ENCODE results near the gene ZNF491.
"Not testable (repeated sequence)": the region's sequence is repeated elsewhere in the genome, so short reads cannot be mapped to it uniquely, and the experiment has no call there.

ZNF491 gene

GRCh38 chr19:11797491-11797890 lies 832 bp upstream of the ZNF491 start:
- peak; percentile 91 for DNase-seq (ENCODE audit: insufficient read length, low spot score)
- FAIRE-seq, result peak; percentile 89

DNA sequence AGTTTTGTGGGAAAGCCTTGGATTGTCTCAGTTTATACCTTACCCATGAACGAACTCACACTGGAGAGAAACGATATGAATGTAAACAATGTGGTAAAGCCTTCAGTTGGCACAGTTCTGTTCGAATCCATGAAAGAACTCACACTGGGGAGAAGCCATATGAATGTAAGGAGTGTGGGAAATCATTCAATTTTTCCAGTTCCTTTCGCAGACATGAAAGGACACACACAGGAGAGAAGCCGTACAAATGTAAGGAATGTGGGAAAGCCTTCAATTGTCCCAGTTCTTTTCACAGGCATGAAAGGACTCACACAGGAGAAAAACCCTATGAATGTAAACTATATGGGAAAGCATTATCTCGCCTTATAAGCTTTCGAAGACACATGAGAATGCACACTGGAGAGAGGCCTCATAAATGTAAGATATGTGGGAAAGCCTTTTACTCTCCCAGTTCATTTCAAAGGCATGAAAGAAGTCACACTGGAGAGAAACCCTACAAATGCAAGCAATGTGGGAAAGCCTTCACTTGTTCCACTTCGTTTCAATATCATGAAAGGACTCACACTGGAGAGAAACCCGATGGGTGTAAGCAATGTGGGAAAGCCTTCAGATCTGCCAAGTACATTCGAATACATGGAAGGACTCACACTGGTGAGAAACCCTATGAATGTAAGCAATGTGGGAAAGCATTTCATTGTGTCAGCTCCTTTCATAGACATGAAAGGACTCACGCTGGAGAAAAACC lies 8.2 kb downstream of the ZNF491 start:
- no peak for FAIRE-seq
- no peak for DNase-seq (ENCODE audit: insufficient read length, low spot score)

DNA sequence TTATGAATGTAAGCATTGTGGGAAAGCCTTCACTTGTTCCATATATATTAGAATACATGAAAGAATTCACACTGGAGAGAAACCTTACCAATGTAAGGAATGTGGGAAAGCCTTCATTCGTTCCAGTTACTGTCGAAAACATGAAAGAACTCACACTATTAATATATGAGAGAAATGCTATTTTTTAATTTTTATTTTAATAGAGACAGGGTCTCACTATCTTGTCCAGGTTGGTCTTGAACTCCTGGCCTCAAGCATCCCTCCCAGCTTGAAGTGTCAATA lies 8.7 kb downstream of the ZNF491 start:
- FAIRE-seq, result no peak

DNA sequence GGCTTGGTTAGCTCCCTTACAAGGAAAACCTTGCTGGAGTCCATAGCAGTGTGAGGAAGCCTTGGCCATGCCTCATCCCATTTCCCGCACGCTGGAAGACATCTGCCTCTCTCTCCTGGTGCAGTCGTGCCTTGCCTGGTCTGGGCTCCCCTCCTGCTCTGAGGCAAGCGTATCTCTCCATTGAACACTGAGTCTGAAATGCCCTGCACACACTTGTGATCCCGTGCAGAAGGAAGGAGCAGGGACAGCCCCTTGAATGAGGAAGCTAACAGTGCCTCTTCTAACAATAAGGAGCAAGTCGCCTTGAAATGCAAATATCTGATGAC lies 15.3 kb downstream of the ZNF491 start:
- FAIRE-seq (no peak), DNase-seq (ENCODE audit: insufficient read length, low spot score) (no peak)

More for the DNA sequence above, 8.7 kb downstream of the ZNF491 start:
- DNase-seq (ENCODE audit: insufficient read length, low spot score), result no peak

GRCh38 chr19:11814029-11814699 lies 15.8 kb downstream of the ZNF491 start, which contains the start of gene ZNF440:
TSS of gene ZNF440 (plus strand) at chr19:11814273. CDS start at chr19:11814448, 175 bp downstream.
- DNase-seq (ENCODE audit: insufficient read length, low spot score) (peak; percentile 98), FAIRE-seq (peak; percentile 69)

- DNase-seq (ENCODE audit: insufficient read length, low spot score), result no peak
- no peak for FAIRE-seq
Observed at GRCh38 chr19:11814700-11815035, 16.3 kb downstream of the ZNF491 start.

GRCh38 chr19:11821474-11822109 lies 23.3 kb downstream of the ZNF491 start:
- peak; percentile 72 for FAIRE-seq
- no peak for DNase-seq (ENCODE audit: insufficient read length, low spot score)

GRCh38 chr19:11828957-11829876 lies 30.9 kb downstream of the ZNF491 start:
- DNase-seq (ENCODE audit: insufficient read length, low spot score), result not testable (repeated sequence)
- FAIRE-seq, result peak; percentile 55

DNA sequence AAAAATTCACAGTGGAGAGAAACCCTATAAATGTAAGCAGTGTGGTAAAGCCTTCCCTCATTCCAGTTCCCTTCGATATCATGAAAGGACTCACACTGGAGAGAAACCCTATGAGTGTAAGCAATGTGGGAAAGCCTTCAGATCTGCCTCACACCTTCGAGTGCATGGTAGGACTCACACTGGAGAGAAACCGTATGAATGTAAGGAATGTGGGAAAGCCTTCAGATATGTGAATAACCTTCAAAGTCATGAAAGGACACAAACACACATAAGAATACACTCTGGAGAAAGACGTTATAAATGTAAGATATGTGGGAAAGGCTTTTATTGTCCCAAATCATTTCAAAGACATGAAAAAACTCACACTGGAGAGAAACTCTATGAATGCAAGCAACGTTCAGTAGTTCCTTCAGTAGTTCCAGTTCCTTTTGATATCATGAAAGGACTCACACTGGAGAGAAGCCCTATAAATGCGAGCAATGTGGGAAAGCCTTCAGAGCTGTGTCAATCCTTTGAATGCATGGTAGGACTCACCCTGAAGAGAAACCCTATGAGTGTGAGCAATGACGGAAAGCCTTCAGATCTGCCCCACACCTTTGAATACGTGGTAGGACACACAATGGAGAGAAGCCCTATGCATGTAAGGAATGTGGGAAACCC lies 34.1 kb downstream of the ZNF491 start:
- no peak for FAIRE-seq
- DNase-seq (ENCODE audit: insufficient read length, low spot score), result no peak

DNA sequence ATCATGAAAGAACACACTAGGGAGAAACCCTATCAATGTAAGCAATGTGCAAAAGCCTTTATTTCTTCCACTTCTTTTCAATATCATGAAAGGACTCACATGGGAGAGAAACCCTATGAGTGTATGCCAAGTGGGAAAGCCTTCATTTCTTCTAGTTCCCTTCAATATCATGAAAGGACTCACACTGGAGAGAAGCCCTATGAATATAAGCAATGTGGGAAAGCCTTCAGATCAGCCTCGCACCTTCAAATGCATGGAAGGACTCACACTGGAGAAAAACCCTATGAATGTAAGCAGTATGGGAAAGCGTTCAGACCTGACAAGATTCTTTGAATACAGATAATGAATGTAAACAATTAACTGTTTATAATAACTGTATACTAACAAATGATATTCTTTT lies 35.2 kb downstream of the ZNF491 start:
- FAIRE-seq, result no peak
- no peak for DNase-seq (ENCODE audit: insufficient read length, low spot score)

DNA sequence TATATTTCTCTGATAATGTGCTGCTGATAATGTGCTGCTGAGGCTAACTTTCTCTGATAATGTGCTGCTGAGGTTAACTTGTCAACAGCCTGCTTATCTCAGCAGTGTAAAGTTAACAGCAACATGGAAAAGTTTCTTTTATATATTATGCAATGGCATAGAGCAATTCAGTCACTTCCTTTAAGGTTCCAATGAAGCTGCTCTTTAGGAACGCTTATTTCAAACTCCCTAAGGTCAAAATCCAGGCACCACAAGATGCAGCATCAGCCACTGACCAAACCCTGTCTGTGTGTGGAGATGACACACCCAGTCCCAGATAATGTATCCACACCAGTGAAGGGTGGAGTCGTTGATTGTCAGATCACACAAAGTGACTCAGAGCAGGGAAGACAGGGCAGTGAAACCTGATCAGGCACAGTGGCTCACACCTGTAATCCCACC lies 37.3 kb downstream of the ZNF491 start:
- DNase-seq (ENCODE audit: insufficient read length, low spot score), result not testable (repeated sequence)
- FAIRE-seq, result peak; percentile 44

GRCh38 chr19:11843722-11844121 lies 45.4 kb downstream of the ZNF491 start:
- no peak for FAIRE-seq

GRCh38 chr19:11847615-11848014 lies 49.3 kb downstream of the ZNF491 start:
- FAIRE-seq; DNase-seq (ENCODE audit: insufficient read length, low spot score): not testable (repeated sequence)

More at GRCh38 chr19:11843722-11844121, 45.4 kb downstream of the ZNF491 start:
- no peak for DNase-seq (ENCODE audit: insufficient read length, low spot score)

DNA sequence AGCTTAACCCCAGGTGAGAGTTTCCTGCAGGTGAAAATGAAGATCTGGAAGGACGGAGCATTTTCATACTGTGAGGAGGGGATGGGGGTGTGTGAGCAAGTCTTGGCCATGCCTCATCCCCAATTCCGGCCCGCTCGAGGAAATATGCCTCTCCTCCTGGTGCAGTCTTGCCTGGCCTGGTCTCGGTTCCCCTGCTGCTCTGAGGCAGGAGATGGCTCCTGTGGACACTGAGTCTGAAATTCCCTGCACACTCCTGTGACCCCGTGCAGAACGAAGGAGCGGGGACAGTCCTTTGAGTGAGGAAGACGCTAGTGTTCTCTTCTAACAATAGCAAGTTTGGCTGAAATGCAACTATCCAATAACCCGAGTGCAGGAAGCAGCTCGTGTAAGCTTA lies 49.9 kb downstream of the ZNF491 start:
- FAIRE-seq (no peak), DNase-seq (ENCODE audit: insufficient read length, low spot score) (no peak)

DNA sequence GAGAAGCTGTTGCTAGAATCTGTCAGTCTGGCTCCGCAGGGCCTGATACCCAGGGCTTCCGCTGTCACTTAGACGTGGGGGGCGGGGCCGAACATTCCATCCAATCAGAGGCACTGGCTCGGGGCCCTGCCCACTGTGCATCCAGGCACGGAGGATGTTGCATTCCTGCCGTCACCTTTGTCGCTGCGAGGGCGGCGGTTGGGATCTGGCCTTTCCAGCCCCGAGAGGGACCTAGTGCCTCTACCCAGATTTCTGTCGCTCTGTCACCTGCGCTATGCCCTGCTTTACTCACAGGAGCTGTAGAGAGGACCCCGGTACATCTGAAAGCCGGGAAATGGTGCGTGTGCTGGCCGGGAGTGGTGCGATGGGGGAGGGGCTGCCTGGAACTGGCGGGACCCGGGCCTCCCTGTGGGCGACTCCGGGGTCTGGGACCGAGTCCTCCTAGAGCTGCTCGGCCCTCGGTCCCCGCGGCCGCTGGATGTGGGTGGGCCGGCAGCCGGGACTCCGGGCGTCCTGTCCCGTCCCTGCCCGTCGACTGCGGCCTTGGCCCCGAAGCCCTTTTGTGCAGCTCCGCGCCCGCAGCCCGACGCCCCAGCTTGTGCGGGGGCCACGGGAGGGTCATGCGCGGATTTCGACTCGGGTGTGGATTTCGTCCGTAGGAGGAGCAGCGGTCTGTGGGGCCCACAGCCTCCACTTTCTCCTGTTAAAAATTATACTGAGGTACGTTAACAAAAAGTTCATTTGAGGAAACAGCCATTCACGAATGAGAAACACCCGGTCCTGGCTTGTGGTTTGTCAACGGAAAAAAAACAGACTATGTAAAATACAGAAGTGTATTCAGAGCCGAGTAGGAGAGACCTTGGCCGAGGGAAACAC lies 50.5 kb downstream of the ZNF491 start, which contains the start of gene ZNF439:
Gene ZNF439, plus strand, starts transcription at position 133 of the 876 bp plus-strand sequence. Its CDS starts 142 bp downstream, at position 275.
- peak; percentile 71 for FAIRE-seq
- peak; percentile 90 for DNase-seq (ENCODE audit: insufficient read length, low spot score)

DNA sequence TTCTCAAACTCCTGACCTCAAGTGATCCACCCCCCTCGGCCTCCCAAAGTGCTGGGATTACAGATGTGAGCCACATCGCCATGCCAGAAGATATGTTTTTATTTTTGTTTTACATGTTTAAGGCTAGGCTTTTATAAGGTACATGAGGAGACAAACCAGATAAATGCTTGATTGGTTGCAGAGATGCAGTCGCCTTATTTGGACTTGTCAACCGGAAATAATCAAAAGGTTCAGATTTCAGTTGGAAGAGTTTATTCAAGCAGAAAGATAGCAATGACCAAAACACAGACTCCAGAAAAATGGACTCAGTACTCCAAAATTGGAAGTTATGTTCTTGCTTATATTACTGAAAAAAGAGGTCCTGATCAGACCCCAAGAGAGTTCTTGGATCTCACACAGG lies 52.0 kb downstream of the ZNF491 start:
- not testable (repeated sequence) for FAIRE-seq; DNase-seq (ENCODE audit: insufficient read length, low spot score)

GRCh38 chr19:11853358-11853757 lies 55.0 kb downstream of the ZNF491 start:
- no peak for DNase-seq (ENCODE audit: insufficient read length, low spot score)

DNA sequence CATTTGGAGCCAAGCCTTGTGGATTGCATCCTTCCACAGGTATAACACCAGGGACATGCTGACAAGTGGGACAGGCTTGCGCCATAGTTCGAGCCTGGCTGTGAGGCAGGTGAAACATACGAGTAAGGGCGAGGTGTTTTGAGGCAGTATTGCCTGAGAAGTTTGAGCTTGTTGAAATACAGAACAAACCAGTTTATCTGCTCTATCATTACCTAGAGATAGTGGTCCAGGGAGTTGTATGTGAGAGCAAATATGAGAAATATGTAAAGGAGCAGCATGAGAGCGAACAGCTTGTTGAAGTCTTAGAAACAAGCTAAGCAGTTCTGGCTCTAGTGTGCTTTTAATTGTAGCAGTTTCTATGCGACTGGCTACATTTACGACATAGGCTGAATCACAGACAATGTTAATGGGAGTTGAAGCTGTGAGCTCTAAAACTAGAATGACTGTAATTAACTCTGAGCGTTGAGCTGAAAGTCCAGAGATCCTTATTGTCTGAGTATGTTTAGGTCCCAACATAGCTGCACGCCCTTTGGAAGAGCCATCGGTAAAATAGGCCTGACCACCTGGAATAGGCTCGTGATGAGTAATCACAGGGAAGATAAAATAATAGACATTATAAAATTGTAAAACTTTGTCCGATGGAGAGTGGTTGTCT lies 58.4 kb downstream of the ZNF491 start:
- DNase-seq (ENCODE audit: insufficient read length, low spot score) (no peak), FAIRE-seq (no peak)

More at GRCh38 chr19:11853358-11853757, 55.0 kb downstream of the ZNF491 start:
- FAIRE-seq, result no peak
